Mammary epithelial cell (primary cell): ENCODE results near the gene TCP11.

Experiments
- EZH2 ChIP-seq: IDR thresholded peaks from 2 replicates; pipeline ENCODE4 v1.6.1; 2012; ENCODE audit warnings: low read length, inconsistent platforms, borderline replicate concordance
- TF ChIP-seq, protein P1 (sequence below), 2 donors: IDR thresholded peaks in 1 of 2; conservative IDR thresholded peaks in 1 of 2; 2 replicates each; pipeline ENCODE4 v1.5.1; 2011 to 2012; ENCODE audit warnings: inconsistent platforms in 2 of 2, low read length in 2 of 2, mild to moderate bottlenecking in 2 of 2, control low read depth in 1 of 2, low read depth in 1 of 2; ENCODE audit not compliant: insufficient read depth in 1 of 2; ENCODE audit errors: extremely low read depth in 1 of 2

DNA sequence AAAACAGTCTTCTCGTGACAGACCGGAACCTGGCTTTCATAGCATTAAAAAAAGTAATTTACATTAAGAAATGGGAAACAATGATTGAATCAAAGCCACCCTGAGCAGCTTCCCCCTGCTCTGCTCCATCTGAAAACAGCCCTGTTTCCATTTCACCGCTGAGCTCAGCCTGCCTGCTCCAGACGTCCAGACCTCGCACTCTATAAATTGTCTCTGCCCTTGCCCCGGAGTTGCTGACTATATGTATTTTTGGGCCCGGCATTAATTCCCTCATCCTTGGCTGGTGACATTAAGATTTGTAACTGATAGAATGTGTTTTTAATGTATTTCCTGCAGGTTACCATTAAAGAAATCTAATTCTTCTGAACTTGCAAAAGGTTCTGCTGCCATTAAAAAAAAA is 22.7 kb upstream of the TCP11 start:
- TF ChIP-seq, protein P1, sequence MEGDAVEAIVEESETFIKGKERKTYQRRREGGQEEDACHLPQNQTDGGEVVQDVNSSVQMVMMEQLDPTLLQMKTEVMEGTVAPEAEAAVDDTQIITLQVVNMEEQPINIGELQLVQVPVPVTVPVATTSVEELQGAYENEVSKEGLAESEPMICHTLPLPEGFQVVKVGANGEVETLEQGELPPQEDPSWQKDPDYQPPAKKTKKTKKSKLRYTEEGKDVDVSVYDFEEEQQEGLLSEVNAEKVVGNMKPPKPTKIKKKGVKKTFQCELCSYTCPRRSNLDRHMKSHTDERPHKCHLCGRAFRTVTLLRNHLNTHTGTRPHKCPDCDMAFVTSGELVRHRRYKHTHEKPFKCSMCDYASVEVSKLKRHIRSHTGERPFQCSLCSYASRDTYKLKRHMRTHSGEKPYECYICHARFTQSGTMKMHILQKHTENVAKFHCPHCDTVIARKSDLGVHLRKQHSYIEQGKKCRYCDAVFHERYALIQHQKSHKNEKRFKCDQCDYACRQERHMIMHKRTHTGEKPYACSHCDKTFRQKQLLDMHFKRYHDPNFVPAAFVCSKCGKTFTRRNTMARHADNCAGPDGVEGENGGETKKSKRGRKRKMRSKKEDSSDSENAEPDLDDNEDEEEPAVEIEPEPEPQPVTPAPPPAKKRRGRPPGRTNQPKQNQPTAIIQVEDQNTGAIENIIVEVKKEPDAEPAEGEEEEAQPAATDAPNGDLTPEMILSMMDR (conservative IDR thresholded peaks at IDR 0.05 in 1 of 2, IDR thresholded peaks at IDR 0.05 in 1 of 2; ENCODE audit: extremely low read depth in 1 of 2, insufficient read depth in 1 of 2, low read depth in 1 of 2, low read length in 2 of 2), result no peak
- TF ChIP-seq EZH2, result no peak
